ENCODE results near the gene OCA2.

Gene OCA2

DNA sequence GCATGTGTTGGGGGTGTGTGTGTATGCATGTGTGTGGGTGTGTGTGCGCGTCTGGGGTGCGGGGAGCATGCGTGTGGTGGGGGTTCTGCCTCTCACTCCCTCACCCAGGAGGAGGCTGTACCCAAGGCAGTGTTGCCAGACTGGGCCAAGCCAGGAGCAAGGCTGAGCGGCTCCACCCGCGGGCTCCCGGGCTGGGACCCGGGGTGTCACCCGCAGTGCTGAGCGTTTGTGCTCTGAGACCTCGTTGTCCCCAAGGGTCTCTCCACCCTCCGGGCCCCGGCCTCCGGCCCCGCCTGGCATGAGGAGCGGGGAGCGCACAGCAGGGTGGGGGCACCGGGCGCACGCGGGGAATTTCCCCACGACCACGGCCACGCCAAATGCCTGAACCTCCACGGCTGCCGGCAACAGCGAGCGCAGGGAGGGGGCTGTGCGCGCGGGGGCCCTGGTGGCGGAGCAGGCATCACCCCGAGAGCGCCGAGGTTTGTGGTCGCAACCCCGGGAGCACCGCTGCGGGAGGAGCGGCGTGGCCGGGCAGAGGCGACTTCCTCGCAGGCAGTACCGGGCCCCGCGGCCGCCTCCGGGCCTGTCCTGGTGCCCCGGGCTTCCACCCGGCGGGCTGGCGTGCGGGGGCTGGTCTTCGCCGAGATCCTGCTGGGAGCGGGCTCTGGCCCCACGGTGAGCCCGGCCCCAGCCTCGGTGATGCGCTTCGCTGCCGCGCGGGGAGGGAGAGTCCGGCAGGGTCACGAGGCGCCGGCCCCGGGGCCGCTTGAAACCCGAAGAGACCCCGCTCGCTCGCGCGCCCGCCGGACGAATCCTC is 7.4 kb upstream of the OCA2 start:
- no peak overlapping the region; the same call in 1 of the 2 replicates for H3K27ac ChIP-seq
- no peak for TF ChIP-seq CTCF (conservative IDR thresholded peaks at IDR 0.05)

DNA sequence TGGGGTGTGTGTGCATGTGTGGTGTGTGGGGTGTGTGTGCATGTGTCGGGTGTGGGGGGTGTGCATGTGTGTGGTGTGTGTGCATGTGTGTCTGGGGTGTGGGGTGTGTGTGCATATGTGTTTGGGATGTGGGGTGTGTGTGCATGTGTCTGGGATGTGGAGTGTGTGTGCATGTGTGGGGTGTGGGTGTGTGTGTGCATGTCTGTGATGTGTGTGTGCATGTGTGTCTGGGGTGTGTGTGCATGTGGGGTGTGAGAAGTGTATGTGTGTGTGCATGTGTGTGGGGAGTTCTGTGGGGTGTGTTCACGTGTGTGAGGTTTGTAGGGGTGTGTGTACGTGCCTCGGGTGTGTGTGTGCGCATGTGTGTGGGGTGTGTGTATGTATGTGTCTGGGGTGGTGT is 6.7 kb upstream of the OCA2 start:
- no peak overlapping the region for H3K27ac ChIP-seq
- TF ChIP-seq CTCF (conservative IDR thresholded peaks at IDR 0.05) = no peak

- TF ChIP-seq CTCF (conservative IDR thresholded peaks at IDR 0.05) = no peak
- H3K27ac ChIP-seq = no peak overlapping the region
Measured at GRCh38 chr15:28105224-28105791, 6.2 kb upstream of the OCA2 start.

DNA sequence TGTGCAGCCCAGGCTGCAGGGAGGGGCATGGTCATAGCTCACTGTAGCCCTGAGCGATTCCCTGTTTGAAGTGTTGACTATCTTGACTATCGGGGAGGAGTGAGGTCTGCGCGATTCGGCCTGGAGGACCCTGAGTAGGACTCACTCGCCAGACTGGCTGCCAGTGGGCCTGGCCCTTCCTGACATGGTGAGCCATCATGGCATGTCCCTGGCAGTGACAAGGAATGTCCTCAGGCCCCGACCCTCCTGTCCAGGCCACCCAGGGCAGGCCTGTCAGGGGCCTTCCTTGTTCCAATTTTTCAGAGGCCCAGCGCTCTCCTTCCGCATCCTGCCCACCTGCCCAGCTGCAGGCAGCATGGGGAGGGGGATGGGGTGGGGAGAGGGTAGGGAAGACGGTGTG is 5.2 kb upstream of the OCA2 start:
- H3K27ac ChIP-seq = no peak overlapping the region
- TF ChIP-seq CTCF (conservative IDR thresholded peaks at IDR 0.05) = no peak

DNA sequence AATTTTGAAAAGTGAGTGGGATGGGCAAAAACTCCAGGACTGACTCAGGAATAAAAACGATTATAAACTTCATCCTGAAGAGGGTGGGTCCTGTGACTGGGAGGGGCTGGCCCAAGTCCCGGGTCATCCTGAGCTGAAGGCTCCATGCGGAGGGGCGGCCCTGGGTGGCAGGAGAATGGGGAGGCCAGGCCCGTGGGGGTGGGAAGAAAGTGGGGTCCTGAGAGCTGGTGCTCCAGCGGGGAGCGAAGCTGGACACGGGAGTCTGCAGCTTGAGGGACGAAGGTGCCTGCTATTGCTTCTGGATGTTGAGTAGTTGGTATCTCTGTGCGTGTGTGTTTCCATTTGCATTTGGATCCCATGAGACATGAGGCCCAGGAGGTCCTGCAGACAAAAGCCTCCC is 4.7 kb upstream of the OCA2 start:
- TF ChIP-seq CTCF (conservative IDR thresholded peaks at IDR 0.05) = no peak
- H3K27ac ChIP-seq = no peak overlapping the region

GRCh38 chr15:28101983-28102441 is 2.9 kb upstream of the OCA2 start:
- no peak for TF ChIP-seq CTCF (conservative IDR thresholded peaks at IDR 0.05)
- no peak overlapping the region for H3K27ac ChIP-seq

DNA sequence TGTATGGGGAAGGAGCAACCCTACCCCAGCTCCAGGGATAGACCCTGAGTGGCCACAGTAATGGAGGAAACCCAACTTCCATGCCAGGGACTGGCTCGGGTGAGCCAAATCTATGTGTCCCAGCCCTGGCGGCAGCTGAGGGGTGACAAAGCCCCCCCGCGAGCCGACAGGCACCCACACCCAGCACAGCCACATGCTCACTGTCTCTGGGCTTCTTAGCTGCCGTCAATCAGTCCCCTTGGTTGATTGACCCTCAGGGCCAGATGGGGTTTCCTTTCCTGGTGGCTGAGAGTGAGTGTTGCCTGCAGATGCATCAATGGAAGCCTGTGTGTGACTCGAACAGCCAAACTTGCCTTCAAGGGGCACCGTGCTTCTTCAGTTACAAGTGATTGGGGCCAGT is 2.1 kb upstream of the OCA2 start:
- TF ChIP-seq CTCF (conservative IDR thresholded peaks at IDR 0.05) = no peak
- no peak overlapping the region for H3K27ac ChIP-seq

Data from VCaP (cell line).